ENCODE data around the gene PIK3CD.
"Not testable (repeated sequence)": the region's sequence is repeated elsewhere in the genome, so short reads cannot be mapped to it uniquely, and the experiment has no call there.

Gene PIK3CD

GRCh38 chr1:9759939-9760338, 108.4 kb downstream of the PIK3CD start:
- H3K4me2 ChIP-seq (ENCODE audit: low read length), result no peak overlapping the region
- H3K79me2 ChIP-seq (ENCODE audit: control insufficient read depth, low read length), result peaks cover 98% of the 10 kb centered on the region
- no peaks in the 10 kb centered on the region for H3K9me3 ChIP-seq (ENCODE audit: control insufficient read depth, insufficient read depth, low read length)
- H3K9me2 ChIP-seq (replicated peaks; ENCODE audit: control insufficient read depth, low read length), result no peaks in the 10 kb centered on the region
- H3K4me3 ChIP-seq (ENCODE audit: low read length), result no peak overlapping the region
- H3K4me1 ChIP-seq (ENCODE audit: control insufficient read depth, low read length), result peaks cover 21% of the 10 kb centered on the region
- TF ChIP-seq CTCF (IDR thresholded peaks at IDR 0.05; ENCODE audit: low read depth, low read length, poor library complexity, severe bottlenecking), result no peak
- no peak for TF ChIP-seq EZH2phosphoT487 (IDR thresholded peaks at IDR 0.05; ENCODE audit: borderline replicate concordance, low read length)
- H3K27me3 ChIP-seq (ENCODE audit: control insufficient read depth, low read length), result no peaks in the 10 kb centered on the region
- no peak overlapping the region for H3K27ac ChIP-seq (ENCODE audit: low read depth, low read length)
- H3F3A ChIP-seq (ENCODE audit: control insufficient read depth, insufficient read depth), result no peaks in the 10 kb centered on the region; the same call in 1 of the 2 replicates
- H4K20me1 ChIP-seq (ENCODE audit: control insufficient read depth, insufficient read depth, low read depth, low read length), result peaks cover 4% of the 10 kb centered on the region
- H3K36me3 ChIP-seq (ENCODE audit: control insufficient read depth, low read length), result peaks cover 61% of the 10 kb centered on the region

- Histone ChIP-seq H3K79me2 (ENCODE audit: control insufficient read depth, low read length) (peaks cover 98% of the 10 kb centered on the region), H3K27ac (ENCODE audit: low read depth, low read length) (no peak overlapping the region), H3K4me2 (ENCODE audit: low read length) (no peak overlapping the region)
Measured at GRCh38 chr1:9760824-9761223, 109.3 kb downstream of the PIK3CD start.

GRCh38 chr1:9761855-9762254, 110.3 kb downstream of the PIK3CD start:
- no peaks in the 10 kb centered on the region for H3F3A ChIP-seq (ENCODE audit: control insufficient read depth, insufficient read depth)
- no peaks in the 10 kb centered on the region for H3K9me3 ChIP-seq (ENCODE audit: control insufficient read depth, insufficient read depth, low read length)
- no peak overlapping the region for H3K4me3 ChIP-seq (ENCODE audit: low read length)
- TF ChIP-seq EZH2phosphoT487 (IDR thresholded peaks at IDR 0.05; ENCODE audit: borderline replicate concordance, low read length), result no peak
- no peak for TF ChIP-seq CTCF (IDR thresholded peaks at IDR 0.05; ENCODE audit: low read depth, low read length, poor library complexity, severe bottlenecking)
- H3K9me2 ChIP-seq (replicated peaks; ENCODE audit: control insufficient read depth, low read length), result no peaks in the 10 kb centered on the region
- no peak overlapping the region for H3K4me2 ChIP-seq (ENCODE audit: low read length)
- no peaks in the 10 kb centered on the region for H3K27me3 ChIP-seq (ENCODE audit: control insufficient read depth, low read length)
- peaks cover 4% of the 10 kb centered on the region for H4K20me1 ChIP-seq (ENCODE audit: control insufficient read depth, insufficient read depth, low read depth, low read length)
- peaks cover 45% of the 10 kb centered on the region for H3K36me3 ChIP-seq (ENCODE audit: control insufficient read depth, low read length)
- H3K27ac ChIP-seq (ENCODE audit: low read depth, low read length), result no peak overlapping the region
- peaks cover 21% of the 10 kb centered on the region for H3K4me1 ChIP-seq (ENCODE audit: control insufficient read depth, low read length)
- peaks cover 98% of the 10 kb centered on the region for H3K79me2 ChIP-seq (ENCODE audit: control insufficient read depth, low read length)

More at GRCh38 chr1:9760824-9761223, 109.3 kb downstream of the PIK3CD start:
- no peaks in the 10 kb centered on the region for H3K27me3 ChIP-seq (ENCODE audit: control insufficient read depth, low read length)
- no peaks in the 10 kb centered on the region for H3K9me3 ChIP-seq (ENCODE audit: control insufficient read depth, insufficient read depth, low read length)
- H3K4me3 ChIP-seq (ENCODE audit: low read length), result no peak overlapping the region
- TF ChIP-seq EZH2phosphoT487 (IDR thresholded peaks at IDR 0.05; ENCODE audit: borderline replicate concordance, low read length) (no peak), CTCF (IDR thresholded peaks at IDR 0.05; ENCODE audit: low read depth, low read length, poor library complexity, severe bottlenecking) (no peak)
- H4K20me1 ChIP-seq (ENCODE audit: control insufficient read depth, insufficient read depth, low read depth, low read length), result peaks cover 4% of the 10 kb centered on the region
- no peaks in the 10 kb centered on the region; the same call in 1 of the 2 replicates for H3F3A ChIP-seq (ENCODE audit: control insufficient read depth, insufficient read depth)
- peaks cover 52% of the 10 kb centered on the region for H3K36me3 ChIP-seq (ENCODE audit: control insufficient read depth, low read length)
- no peaks in the 10 kb centered on the region for H3K9me2 ChIP-seq (replicated peaks; ENCODE audit: control insufficient read depth, low read length)
- H3K4me1 ChIP-seq (ENCODE audit: control insufficient read depth, low read length), result peaks cover 21% of the 10 kb centered on the region

- H3K27me3 ChIP-seq (ENCODE audit: control insufficient read depth, low read length); H4K20me1 ChIP-seq (ENCODE audit: control insufficient read depth, insufficient read depth, low read depth, low read length); H3K27ac ChIP-seq (ENCODE audit: low read depth, low read length); H3F3A ChIP-seq (ENCODE audit: control insufficient read depth, insufficient read depth); H3K4me2 ChIP-seq (ENCODE audit: low read length); H3K9me2 ChIP-seq (replicated peaks; ENCODE audit: control insufficient read depth, low read length); H3K4me3 ChIP-seq (ENCODE audit: low read length); H3K9me3 ChIP-seq (ENCODE audit: control insufficient read depth, insufficient read depth, low read length): not testable (repeated sequence)
- peaks cover 99% of the 10 kb centered on the region for H3K79me2 ChIP-seq (ENCODE audit: control insufficient read depth, low read length)
- peaks cover 21% of the 10 kb centered on the region for H3K4me1 ChIP-seq (ENCODE audit: control insufficient read depth, low read length)
- H3K36me3 ChIP-seq (ENCODE audit: control insufficient read depth, low read length), result peaks cover 45% of the 10 kb centered on the region
Measured at GRCh38 chr1:9762446-9762845, 110.9 kb downstream of the PIK3CD start.
